Vagina (tissue), 2 donors: Measurements from ENCODE around the gene CCHCR1.

Source experiments
- CTCF ChIP-seq, 3 experiments: fragments of 450-650 bp in 2 of 3; fragments of 200-600 bp in 1 of 3; sonication (generic) in 1 of 3; IDR thresholded peaks; one replicate each; pipeline ENCODE4 v1.5.1; 2017 to 2019; ENCODE audit warnings: antibody characterized with exemption in 3 of 3, mild to moderate bottlenecking in 2 of 3, moderate library complexity in 2 of 3
- POLR2A ChIP-seq, 2 donors: fragments of 450-650 bp; IDR thresholded peaks; one replicate each; pipeline ENCODE4 v1.6.1; 2017; ENCODE audit warnings: antibody characterized with exemption in 2 of 2, mild to moderate bottlenecking in 2 of 2, moderate library complexity in 2 of 2
- POLR2AphosphoS5 ChIP-seq, 2 donors: sonication (generic); formaldehyde crosslinking; IDR thresholded peaks; one replicate each; pipeline ENCODE4 v1.9.0; 2017; ENCODE audit warnings: antibody characterized with exemption in 2 of 2, mild to moderate bottlenecking in 2 of 2, low read depth in 1 of 2; ENCODE audit not compliant: insufficient read depth in 1 of 2

- TF ChIP-seq CTCF (IDR thresholded peaks at IDR 0.05), result no peak
- no peak for TF ChIP-seq POLR2AphosphoS5 (IDR thresholded peaks at IDR 0.05; ENCODE audit: insufficient read depth in 1 of 2, low read depth in 1 of 2)
- no peak for TF ChIP-seq POLR2A (IDR thresholded peaks at IDR 0.05)
These were observed 15.2 kb downstream of the CCHCR1 start for GRCh38 chr6:31142361-31142761.
